NCI-H2107 treated with DMSO at 0.1 percent for 48 hours (cell line): ENCODE data around the gene MMP25.
"Not testable (repeated sequence)": the region's sequence is repeated elsewhere in the genome, so short reads cannot be mapped to it uniquely, and the experiment has no call there.

Experiments
- DNase-seq: peaks from one replicate; lab custom pipeline; 2025; ENCODE audit not compliant: unreplicated experiment; lab: John Stamatoyannopoulos, UW

MMP25 gene

DNA sequence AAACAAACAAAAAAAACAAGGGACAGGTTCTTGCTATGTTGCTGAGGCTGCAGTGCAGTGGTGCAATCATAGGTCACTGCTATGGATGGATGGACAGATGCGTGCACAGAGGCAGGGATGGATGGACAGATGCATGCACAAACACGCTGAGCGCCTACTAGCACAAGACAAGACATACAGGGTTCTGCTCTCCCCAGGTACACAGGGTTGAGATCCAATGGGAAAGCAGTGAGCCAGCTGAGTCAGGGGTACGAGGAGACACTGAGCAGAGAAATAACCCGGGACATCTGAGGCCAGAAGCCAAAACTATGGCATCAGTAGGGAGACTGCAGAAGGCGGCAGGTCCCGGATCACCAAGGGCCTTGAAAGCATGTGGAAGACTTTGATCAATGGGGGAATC lies 25.3 kb downstream of the MMP25 start:
- no peak for DNase-seq

DNA sequence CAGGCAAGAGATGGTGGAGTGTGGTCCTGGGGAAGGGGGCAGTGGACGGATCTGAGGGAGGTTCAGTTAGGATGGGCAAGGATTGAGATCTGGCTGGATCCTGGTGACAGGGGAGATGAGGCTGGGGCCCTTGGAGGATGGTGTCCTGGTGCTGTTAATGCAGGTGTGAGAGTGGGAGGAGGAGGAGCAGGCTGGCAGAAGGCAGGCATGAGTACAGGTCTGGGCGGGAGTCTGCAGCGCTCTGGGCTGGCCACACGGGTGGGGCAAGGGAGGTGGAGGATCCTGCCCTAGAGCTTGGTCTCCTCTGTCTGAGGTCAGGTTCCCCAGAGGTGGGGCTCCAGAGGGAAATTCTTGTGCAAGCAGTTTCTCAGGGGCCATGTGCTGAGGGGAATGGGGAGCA lies 25.8 kb downstream of the MMP25 start:
- not testable (repeated sequence) for DNase-seq

DNA sequence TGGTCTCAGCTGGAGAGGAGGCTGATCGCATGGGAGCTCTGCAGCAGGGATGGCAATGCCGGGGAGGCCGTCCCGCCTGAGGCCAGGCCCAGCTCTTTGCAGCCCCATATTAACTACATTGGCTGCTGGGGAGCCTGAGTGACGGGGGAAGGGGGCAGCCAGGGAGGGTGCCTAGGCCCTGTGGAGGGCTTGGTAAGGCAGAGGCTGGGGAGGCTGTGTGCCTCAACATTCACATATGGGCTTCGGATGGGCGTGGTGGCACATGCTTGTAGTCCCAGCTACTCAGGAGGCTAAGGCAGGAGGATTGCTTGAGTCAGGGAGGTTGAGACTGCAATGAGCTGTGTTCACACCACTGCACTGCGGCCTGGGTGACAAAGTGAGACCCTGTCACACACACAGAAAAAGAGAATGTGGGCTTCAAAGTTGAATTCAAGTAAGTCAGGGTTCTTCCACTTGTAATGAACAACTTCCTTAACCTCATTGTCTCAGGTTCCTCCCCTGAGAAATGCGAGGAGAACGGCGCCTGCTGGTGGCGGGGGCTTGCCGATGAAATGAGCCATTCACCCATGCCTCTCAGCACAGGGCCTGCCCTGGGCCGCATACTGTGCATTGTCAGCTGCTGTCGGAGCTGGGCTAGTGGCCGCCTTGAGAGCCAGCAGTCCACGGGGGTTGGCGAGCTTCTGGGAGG lies 26.4 kb downstream of the MMP25 start:
- not testable (repeated sequence) for DNase-seq

DNA sequence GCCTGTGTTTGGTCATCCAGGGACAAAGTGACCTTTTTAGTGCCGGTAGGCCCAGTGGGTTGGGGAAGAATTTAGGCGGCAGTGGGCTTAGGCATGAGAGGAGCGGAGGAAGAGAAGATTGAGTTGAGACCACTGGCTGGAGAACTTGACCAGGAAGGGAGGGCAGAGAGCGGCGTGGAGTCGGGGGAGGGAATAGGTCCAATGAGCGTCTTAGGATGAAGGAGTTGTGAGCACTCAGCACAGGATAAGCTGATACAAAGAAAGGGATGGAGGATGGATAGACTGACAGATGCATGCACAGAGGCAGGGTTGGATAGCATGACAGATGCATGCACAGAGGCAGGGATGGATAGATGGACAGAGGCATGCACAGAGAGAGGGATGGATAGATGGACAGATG lies 27.1 kb downstream of the MMP25 start:
- DNase-seq: no peak

DNA sequence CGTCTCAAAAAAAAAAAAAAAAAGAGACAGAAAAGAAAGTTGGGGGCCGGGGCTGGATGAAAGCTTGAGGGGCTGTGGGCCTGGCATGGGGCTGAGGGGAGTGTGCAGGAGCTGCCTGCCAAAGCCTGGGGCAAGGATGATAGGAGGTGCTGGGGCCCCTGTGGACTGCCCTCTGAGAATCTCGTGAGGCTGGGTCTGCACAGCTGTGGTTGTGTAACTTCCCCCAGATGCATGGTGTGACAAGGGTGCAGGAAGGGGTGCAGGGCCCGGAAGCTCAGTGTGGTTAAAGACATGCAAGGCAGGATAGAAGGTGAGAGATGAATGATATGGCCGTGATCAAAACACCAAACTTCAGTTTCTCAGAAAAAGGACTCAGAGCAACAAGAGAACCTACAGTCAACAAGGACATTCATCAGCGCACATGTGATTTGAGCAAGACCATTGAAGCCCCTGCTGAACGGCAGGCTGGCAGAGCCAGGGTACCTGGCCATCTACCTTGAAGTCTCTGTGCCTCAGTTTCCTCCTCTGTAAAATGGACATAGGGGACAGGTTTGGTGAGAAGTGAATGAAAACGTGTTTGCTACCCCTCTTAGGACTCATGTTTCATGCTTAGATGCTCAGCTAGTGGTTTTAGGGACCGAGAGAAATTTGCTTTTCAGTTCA lies 28.6 kb downstream of the MMP25 start:
- DNase-seq: no peak

DNA sequence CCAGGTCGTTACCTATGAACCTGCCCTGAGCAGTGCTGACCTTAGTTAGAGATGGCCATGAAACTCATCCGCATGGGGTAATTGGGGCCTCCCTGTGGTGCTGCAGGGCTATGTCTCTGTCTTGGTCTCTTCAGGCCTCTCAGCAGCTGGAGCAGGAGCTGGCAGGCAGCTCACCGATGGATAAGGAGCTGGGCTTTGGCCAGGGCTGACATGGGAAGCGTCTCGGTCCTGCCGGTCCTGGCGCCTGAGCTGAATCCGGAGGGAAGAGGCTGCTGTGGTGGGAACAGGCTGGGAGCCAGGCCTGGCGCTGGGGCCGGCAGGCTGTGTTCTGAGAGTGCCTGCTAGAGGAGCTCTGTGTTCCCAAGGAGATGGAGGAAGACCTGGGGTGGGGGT lies 29.2 kb downstream of the MMP25 start:
- DNase-seq: no peak

DNA sequence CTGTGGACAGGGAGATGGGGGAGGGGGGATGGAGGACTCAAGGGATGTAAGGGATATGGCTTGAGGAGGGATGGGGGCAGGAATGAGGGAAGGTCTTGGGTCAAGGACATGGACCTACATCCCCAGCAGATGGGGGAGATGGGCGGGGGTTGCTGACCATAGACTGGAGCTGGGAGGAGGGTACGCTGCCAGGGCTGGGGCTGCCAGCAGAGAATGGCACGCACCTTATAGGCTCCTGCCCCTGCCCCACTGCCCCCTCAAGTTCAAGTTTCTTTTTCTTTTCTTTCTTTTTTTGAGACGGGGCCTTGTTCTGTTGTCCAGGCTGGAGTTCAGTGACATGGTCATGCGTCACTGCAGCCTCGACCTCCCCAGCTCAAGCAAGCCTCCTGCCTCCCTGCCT lies 29.6 kb downstream of the MMP25 start:
- not testable (repeated sequence) for DNase-seq

DNA sequence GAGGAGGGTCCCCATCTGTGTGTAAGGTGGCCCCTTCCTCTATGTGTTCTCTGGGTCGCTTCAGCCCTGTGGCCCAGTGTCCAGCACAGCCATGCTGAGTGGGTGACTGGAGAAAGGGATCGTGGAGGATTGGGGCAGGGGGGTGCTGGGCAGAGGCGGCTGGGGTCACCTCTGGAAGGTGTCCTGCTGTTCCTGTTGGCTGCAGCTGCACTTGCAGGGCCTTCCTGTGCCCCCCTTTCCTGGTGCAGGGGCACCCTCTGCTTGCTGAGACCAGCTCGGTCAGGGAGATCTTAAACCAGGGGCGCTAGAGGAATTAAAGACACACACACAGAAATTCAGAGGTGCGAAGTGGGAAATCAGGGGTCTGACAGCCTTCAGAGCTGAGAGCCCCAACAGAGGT lies 30.2 kb downstream of the MMP25 start:
- DNase-seq: no peak

DNA sequence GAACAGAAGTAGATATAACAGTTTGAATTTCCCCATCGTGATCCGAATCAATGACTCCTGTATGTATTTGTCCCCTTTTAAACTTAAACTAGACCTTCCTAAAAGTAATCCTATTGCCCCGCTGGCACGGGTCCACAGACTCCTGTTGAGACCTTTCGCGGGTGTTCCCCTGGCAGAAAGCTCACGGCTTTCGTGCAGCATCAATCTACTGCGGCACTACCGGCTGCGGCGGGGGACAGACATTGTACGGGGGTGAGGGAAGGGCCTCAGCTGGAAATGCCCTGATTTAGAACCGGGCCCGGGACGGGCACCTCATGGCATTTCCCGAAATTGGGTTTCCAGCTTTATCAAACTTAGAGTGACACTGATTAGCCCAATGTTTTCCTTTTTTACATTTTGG lies 33.7 kb downstream of the MMP25 start:
- DNase-seq: no peak

DNA sequence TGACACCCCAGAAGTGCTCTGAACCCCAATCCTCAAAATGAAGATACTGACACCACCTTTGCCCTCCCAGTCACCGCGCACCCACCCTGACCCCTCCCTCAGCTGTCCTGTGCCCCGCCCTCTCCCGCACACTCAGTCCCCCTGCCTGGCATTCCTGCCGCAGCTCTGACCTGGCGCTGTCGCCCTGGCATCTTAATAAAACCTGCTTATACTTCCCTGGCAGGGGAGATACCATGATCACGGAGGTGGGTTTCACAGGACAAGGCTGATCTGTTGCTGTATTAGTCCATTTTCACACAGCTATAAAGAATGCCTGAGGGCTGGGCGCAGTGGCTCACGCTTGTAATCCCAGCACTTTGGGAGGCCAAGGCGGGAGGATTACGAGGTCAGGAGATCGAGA lies 35.6 kb downstream of the MMP25 start:
- DNase-seq: not testable (repeated sequence)

DNA sequence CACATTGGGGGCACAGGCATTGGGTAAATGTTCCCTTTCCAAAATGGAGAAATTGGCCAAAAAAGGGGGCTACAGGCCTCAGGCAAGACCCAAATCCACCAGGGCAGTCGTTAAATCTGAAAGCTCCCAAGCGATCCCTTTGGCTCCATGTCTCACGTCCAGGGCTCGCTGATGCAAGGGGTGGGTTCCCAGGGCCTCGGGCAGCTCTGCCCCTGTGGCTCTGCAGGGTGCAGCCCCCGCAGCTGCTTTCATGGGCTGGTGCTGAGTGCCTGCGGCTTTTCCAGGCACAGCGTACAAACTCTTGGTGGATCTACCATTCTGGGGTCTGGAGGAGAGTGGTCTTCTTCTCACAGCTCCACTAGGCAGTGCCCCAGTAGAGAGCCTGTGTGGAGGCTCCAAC lies 37.0 kb downstream of the MMP25 start:
- not testable (repeated sequence) for DNase-seq

DNA sequence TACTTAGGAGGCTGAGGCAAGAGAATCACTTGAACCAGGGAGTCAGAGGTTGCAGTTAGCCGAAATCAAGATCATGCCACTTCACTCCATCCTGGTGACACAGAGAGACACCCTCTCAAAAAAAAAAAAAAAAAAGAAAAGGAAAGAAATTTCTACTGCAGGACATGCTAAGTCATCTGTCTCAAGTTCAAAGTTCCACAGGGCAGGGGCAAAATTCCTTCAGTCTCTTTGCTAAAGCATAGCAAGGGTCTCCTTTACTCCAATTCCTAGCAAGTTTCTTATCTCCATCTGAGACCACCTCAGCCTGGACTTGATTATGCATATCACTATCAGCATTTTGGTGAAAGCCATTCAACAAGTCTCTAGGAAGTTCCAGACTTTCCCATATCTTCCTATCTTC lies 38.1 kb downstream of the MMP25 start:
- no peak for DNase-seq

DNA sequence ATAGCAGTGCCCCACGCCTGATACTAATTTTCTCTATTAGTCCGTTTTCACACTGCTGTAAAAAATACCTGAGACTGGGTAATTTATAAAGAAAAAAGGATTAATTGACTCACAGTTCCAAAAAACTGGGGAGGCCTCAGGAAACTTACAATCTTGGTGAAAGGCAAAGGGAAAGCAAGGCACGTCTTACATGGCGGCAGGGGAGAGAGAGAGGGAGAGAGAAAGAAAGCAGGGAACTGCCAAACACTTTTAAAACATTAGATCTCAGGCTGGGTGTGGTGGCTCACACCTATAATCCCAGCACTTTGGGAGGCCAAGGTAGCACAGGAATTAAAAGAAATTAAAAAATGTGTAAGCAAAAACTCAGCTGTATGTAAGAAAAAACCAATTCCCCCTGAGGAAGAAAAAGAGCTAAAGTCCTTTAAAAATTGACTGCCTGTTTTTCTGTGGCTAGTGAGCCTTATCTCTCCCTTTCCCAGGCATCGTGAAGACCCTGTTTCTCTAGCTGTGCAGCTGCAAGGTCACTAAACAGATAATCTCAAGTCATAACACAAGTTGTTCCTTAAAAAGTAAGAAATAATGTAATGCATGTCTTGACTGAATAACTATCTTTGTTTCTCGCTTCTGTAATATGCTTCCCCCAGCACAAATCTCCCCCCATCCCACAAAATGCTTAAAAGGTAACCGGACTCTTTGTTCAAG lies 38.8 kb downstream of the MMP25 start:
- DNase-seq: no peak

DNA sequence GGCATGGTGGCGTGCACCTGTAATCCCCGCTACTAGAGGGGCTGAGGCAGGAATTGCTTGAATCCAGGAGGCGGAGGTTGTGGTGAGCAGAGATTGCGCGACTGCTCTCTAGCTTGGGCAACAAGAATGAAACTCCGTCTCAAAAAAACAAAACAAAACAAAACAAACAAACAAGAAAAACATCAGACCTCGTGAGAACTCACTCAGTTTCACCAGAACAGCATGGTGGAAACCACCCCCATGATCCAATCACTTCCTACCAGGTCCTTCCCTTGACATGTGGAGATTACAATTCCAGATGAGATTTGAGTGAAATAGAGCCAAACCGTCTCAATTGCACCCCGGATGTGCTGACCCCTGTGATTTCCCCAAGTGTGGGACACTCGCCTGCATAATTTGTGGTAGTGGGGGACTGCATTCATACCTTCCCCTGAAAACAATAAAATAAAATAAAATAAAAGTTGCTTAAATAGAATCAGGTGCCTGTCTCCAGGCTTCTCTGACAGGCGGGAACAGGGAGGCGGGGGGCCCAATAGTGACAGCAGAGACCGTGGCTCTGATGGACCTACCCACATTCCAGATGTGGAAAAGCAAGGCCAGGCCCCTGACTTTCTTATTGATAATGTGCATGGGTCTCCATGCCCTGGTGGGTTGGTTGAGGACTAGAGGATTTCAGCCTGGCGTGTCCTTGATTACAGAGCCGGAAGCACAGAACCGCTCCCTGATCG lies 39.7 kb downstream of the MMP25 start:
- no peak for DNase-seq

DNA sequence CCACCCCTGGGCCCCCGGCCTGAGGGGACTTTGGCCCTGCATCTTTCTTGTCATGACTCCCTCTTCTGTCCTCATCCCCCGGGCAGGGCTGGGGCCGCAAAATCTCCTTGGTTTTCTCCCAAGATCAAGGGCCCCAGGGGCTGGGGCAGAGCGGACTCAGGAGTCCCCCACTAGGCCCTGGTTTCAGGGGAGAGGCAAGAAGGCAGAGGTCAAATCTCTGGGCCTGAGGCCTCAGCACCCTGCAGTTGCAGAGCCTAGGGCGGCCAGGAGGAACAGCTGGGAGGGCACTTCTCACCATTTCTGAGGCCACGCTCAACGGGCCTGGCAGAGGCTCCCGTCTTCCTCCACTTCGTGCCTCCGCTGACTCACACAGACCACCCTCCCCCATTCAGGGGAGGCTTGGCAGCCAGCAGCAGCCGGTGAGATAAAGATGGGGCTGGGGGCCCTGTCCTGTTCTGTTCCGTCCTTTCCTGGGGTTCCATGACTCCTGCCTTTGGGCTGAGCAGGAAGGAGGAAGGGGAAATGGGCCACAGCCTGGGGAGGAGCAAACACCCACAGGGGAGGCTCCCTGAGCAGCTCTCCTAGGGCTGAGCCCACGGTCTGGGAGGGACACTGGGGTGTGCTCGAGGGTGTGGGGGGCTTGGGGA lies 40.4 kb downstream of the MMP25 start:
- no peak for DNase-seq

DNA sequence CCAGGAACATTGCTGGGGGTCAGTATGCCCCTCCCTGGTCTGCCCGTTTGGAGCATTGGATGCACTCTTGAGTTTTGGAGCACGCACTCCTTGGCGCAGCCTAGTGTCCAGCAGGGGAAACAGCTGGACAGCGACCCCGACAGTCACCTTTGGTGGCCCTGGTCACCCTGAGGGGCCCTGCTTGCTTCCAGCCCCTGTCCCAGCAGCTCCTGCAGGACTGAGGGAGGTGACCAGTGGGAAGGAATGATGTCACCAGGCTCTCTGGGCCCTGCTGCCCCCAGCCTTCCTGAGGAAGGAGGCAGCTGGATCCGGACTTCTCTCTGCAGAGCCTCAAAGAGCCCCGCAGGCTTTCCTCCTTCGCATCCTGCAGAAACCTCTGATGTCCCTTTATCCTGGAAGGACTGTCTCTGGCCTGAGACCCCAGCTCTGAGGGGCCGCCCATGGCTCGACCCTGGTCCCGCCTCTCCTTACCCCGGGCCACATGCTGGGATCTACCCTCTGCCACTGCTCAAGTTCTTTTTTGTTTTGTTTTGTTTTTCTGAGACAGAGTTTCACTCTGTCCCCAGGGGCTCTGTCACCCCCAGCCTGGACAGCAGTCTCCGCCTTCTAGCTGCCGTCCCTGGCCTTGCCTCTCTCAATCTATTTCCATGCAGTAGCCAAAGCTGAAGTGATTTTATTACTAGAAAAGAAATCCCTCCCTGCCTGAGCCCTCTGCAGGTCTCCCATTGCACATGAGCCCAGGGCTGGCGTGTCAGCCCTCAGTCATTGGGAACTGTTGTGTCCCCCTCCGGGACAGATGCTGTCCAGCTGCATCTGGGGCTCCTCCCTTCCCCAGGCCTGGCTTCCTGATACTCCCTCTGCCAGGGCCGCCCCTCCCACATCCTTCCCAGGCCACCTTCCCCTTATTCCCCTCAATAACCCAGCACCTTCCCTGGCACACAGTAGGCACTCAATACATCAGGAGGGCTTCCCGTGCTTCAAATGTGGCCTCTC lies 41.2 kb downstream of the MMP25 start:
- DNase-seq: no peak

DNA sequence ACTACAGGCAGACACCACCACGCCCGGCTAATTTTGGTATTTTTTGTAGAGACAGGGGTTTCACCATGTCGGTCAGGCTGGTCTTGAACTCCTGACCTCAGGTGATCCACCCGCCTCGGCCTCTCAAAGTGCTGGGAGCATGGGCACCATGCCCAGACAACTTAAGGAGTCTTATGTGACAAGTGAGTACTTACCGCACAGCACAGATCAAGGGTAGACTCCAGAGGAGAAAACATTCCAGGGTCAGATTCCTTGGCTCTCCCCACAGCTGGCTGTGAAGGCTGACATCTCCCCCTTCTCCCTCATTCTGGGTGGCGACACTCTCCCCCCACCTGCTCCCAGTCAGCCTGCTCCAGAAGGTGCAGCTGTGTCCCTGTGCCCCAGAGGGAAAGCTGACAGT lies 42.1 kb downstream of the MMP25 start:
- no peak for DNase-seq

DNA sequence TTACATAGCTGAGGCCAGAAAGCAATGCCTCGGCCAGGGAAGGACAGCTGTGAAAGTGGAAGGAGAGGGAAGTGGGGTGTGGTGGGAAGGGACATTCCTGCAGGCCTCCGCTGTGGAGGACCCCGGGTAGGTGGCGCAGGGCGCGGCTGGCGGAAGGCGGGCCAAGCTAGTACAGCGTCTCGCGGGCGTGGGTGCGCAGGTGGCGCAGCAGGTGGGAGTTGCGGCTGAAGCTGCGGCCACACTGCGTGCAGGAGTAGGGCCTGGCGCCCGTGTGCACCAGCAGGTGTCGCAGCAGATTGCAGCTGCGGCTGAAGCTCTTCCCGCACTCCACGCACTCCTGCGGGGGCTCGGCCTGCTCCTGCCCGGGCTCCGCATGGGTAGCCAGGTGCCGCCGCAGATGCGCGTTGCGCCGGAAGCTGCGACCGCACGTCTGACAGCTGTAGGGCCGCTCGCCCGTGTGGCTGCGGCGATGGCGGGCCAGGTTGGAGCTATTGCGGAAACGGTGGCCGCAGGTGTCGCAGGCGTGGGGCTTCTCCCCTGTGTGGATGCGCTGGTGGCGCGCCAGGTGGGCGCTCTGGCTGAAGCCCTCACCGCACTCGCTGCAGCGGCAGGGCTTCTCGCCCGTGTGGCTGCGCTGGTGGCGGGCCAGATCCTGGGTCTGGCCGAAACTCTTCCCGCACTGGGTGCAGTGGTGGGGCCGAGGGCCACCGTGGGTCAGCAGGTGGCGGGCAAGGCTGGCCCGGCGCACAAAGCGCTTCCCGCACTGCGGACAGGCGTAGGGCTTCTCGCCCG lies 42.8 kb downstream of the MMP25 start:
- no peak for DNase-seq
